ENCODE measurements around the gene PLN. TPM values are rescaled to one million over a fixed set of nuclear protein-coding genes. Genes with fewer than 3 reads are reported as not detected.
A peak's percentile ranks its signal among the peaks of the same experiment; 100 is the strongest.

PLN gene
- total RNA-seq, 2 donors from 2014 or later = 0.99 to 2.3 TPM

DNA sequence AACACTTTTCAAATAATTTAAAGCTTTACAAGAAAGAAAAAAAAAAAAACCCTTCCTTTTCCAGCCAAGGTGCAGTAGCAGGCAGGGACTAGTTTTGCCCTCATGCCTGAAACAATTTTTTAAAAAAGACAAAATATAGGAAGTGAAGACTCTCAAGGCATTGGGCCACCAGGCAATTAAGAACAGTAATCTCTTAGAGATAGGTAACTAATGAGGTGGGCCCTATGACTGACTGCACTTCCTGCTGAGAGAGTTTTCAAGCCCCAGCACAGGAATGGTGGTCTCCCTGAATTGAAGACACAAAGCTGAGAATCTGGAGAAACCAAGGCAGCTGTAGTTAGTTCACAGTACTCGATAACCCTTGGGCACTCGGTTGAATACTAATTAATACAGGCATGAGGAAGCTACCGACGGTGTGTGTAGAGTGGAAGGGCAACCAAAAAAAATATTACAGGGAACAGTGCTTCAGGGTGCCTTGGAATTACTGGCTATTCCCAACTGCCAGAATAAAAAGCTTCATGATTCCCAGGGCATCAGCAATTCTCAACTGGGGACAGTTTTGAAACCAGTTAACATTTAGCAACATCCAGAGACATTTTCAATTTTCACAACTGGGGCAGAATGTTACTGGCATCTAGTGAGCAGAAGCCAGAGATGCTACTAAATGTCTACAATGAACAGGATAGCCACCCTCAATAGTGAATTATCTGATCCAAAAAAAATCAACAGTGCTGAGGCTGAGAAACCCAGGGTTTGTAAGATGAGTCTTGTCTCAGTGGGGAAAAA lies 36.0 kb upstream of the PLN start:
- Histone ChIP-seq H3K4me3 (no peak overlapping the region), H3K36me3 (replicated peaks in 1 of 2; ENCODE audit: insufficient read depth in 1 of 2, low read depth in 2 of 2) (no peaks in the 10 kb centered on the region), H3K4me1 (peaks cover 7% of the 10 kb centered on the region), H3K27me3 (no peaks in the 10 kb centered on the region), H3K27ac (no peak overlapping the region), H3K9me3 (no peaks in the 10 kb centered on the region)
- intact Hi-C loops (cut with DNase I) = no loop called here
- TF ChIP-seq, protein P1, sequence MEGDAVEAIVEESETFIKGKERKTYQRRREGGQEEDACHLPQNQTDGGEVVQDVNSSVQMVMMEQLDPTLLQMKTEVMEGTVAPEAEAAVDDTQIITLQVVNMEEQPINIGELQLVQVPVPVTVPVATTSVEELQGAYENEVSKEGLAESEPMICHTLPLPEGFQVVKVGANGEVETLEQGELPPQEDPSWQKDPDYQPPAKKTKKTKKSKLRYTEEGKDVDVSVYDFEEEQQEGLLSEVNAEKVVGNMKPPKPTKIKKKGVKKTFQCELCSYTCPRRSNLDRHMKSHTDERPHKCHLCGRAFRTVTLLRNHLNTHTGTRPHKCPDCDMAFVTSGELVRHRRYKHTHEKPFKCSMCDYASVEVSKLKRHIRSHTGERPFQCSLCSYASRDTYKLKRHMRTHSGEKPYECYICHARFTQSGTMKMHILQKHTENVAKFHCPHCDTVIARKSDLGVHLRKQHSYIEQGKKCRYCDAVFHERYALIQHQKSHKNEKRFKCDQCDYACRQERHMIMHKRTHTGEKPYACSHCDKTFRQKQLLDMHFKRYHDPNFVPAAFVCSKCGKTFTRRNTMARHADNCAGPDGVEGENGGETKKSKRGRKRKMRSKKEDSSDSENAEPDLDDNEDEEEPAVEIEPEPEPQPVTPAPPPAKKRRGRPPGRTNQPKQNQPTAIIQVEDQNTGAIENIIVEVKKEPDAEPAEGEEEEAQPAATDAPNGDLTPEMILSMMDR (IDR thresholded peaks at IDR 0.05) = no peak
- no peak for TF ChIP-seq POLR2A (IDR thresholded peaks at IDR 0.05)
- DNase-seq (no peak), ATAC-seq (no peak)
- WGBS, 2 donors = 89 to 90% methylated on average over 4 of the region's 4 CpGs

DNA sequence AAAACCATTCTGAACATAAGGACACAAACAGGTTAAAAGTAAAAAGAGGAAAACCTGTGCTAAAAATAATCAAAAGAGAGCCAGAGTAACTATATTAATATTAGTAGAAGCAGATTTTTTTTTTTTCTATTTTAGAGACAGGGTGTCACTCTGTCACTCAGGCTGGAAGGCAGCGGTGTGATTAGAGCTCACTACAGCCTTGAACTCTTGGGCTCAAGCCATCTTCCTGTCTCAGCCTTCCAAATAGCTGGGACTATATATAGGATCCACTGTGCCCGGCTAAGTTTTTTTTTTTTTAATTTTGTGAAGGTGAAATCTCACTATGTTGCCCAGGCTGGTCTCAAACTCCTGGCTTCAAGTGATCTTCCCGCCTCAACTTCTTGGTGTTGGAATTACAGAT lies 33.4 kb upstream of the PLN start:
- no peak for TF ChIP-seq POLR2A (IDR thresholded peaks at IDR 0.05)
- TF ChIP-seq, protein P1 (IDR thresholded peaks at IDR 0.05) = no peak
- intact Hi-C loops (cut with DNase I) = no loop called here
- no peak overlapping the region for H3K4me3 ChIP-seq
- H3K27me3 ChIP-seq = no peaks in the 10 kb centered on the region
- no peak overlapping the region for H3K27ac ChIP-seq
- 43 to 57% methylated on average over 3 of the region's 3 CpGs for WGBS, 2 donors
- peaks cover 7% of the 10 kb centered on the region for H3K4me1 ChIP-seq
- H3K36me3 ChIP-seq (replicated peaks in 1 of 2; ENCODE audit: insufficient read depth in 1 of 2, low read depth in 2 of 2) = no peaks in the 10 kb centered on the region
- peak; percentile 62 for ATAC-seq
- no peaks in the 10 kb centered on the region for H3K9me3 ChIP-seq
- peak in 3 of 4 donors; percentile 47 to 53 (median 49) for DNase-seq

- DNase-seq (no peak), ATAC-seq (no peak)
- no peaks in the 10 kb centered on the region for H3K36me3 ChIP-seq (replicated peaks in 1 of 2; ENCODE audit: insufficient read depth in 1 of 2, low read depth in 2 of 2)
- intact Hi-C loops (cut with DNase I) = no loop called here
- WGBS, 2 donors = 97 to 98% methylated on average over 4 of the region's 4 CpGs
- H3K4me3 ChIP-seq = no peak overlapping the region
- H3K27ac ChIP-seq = no peak overlapping the region
- no peaks in the 10 kb centered on the region for H3K9me3 ChIP-seq
- TF ChIP-seq, protein P1 (IDR thresholded peaks at IDR 0.05) = no peak
- no peak for TF ChIP-seq POLR2A (IDR thresholded peaks at IDR 0.05)
- H3K27me3 ChIP-seq = no peaks in the 10 kb centered on the region
- H3K4me1 ChIP-seq = peaks cover 6% of the 10 kb centered on the region
Measured at GRCh38 chr6:118522422-118522821, 25.7 kb upstream of the PLN start.

GRCh38 chr6:118523216-118523615 lies 24.9 kb upstream of the PLN start:
- H3K27me3 ChIP-seq = no peaks in the 10 kb centered on the region
- peaks cover 10% of the 10 kb centered on the region for H3K4me1 ChIP-seq
- H3K27ac ChIP-seq = no peak overlapping the region
- TF ChIP-seq POLR2A (IDR thresholded peaks at IDR 0.05) = no peak
- TF ChIP-seq, protein P1 (IDR thresholded peaks at IDR 0.05) = no peak
- intact Hi-C loops (cut with DNase I) = no loop called here
- no peaks in the 10 kb centered on the region for H3K9me3 ChIP-seq
- H3K36me3 ChIP-seq (replicated peaks in 1 of 2; ENCODE audit: insufficient read depth in 1 of 2, low read depth in 2 of 2) = no peaks in the 10 kb centered on the region
- DNase-seq (no peak), ATAC-seq (no peak)
- 87 to 88% methylated on average over 5 of the region's 5 CpGs for WGBS, 2 donors
- no peak overlapping the region for H3K4me3 ChIP-seq

GRCh38 chr6:118524686-118525085 lies 23.4 kb upstream of the PLN start:
- Histone ChIP-seq H3K4me1 (peaks cover 15% of the 10 kb centered on the region), H3K27ac (no peak overlapping the region), H3K4me3 (no peak overlapping the region), H3K36me3 (replicated peaks in 1 of 2; ENCODE audit: insufficient read depth in 1 of 2, low read depth in 2 of 2) (no peaks in the 10 kb centered on the region), H3K9me3 (no peaks in the 10 kb centered on the region), H3K27me3 (no peaks in the 10 kb centered on the region)
- DNase-seq (no peak), ATAC-seq (no peak)
- TF ChIP-seq, protein P1 (IDR thresholded peaks at IDR 0.05) = no peak
- TF ChIP-seq POLR2A (IDR thresholded peaks at IDR 0.05) = no peak
- 54 to 73% methylated on average over 2 of the region's 2 CpGs for WGBS, 2 donors
- intact Hi-C loops (cut with DNase I) = no loop called here

All from body of pancreas (tissue), 4 donors.